ENCODE data around the gene CLIC2.
A peak's percentile ranks its signal among the peaks of the same experiment; 100 is the strongest.

The CLIC2 gene

GRCh38 chrX:155262970-155263754 lies 71.3 kb downstream of the CLIC2 start:
- DNase-seq: peak in 1 of 2 donors; percentile 13

GRCh38 chrX:155259752-155260151 lies 74.7 kb downstream of the CLIC2 start:
- no peak for DNase-seq

GRCh38 chrX:155251391-155251790 lies 83.0 kb downstream of the CLIC2 start:
- no peak for DNase-seq

- no peak for DNase-seq
Observed at GRCh38 chrX:155247497-155247896, 86.9 kb downstream of the CLIC2 start.

GRCh38 chrX:155246748-155247147 lies 87.7 kb downstream of the CLIC2 start:
- DNase-seq: no peak

GRCh38 chrX:155242300-155242699 lies 92.1 kb downstream of the CLIC2 start:
- no peak for DNase-seq

GRCh38 chrX:155237719-155238118 lies 96.7 kb downstream of the CLIC2 start:
- DNase-seq: no peak

- DNase-seq: no peak
Observed at GRCh38 chrX:155235891-155236290, 98.5 kb downstream of the CLIC2 start.

GRCh38 chrX:155231163-155231562 lies 103.3 kb downstream of the CLIC2 start:
- DNase-seq: no peak

Measured in bone marrow (tissue), 2 donors.